HTR-8/SVneo (cell line): ENCODE measurements around the gene CUEDC1.
"Not testable (repeated sequence)": the region's sequence is repeated elsewhere in the genome, so short reads cannot be mapped to it uniquely, and the experiment has no call there.

Experiments
- DNase-seq: peaks from one replicate; pipeline ENCODE4 v3.0.0; 2011; ENCODE audit warnings: low spot score, mixed read lengths; ENCODE audit not compliant: insufficient read length
- FAIRE-seq: peaks from 2 replicates; lab custom pipeline; 2011; peaks lifted over from hg19 to GRCh38; lab: Jason Lieb, UNC

CUEDC1 gene

GRCh38 chr17:57962279-57963148, 7.3 kb upstream of the CUEDC1 start:
- no peak for FAIRE-seq
- no peak for DNase-seq

- peak; percentile 66 for FAIRE-seq
- DNase-seq: no peak
Observed at GRCh38 chr17:57959929-57960328, 4.7 kb upstream of the CUEDC1 start.

- not testable (repeated sequence) for FAIRE-seq, DNase-seq
Observed at GRCh38 chr17:57958391-57958790, 3.2 kb upstream of the CUEDC1 start.

- DNase-seq (no peak), FAIRE-seq (no peak)
Observed at GRCh38 chr17:57957886-57958285, 2.7 kb upstream of the CUEDC1 start.

- FAIRE-seq (no peak), DNase-seq (no peak)
Observed at GRCh38 chr17:57957120-57957850, 2.1 kb upstream of the CUEDC1 start.

GRCh38 chr17:57956291-57957119, 1.3 kb upstream of the CUEDC1 start:
- FAIRE-seq: peak; percentile 38
- no peak for DNase-seq

- FAIRE-seq: no peak
- DNase-seq: peak; percentile 91
Observed at GRCh38 chr17:57954397-57955182, 622 bp downstream of the CUEDC1 start.

- peak; percentile 92 for FAIRE-seq
- DNase-seq: no peak
Observed at GRCh38 chr17:57953705-57954396, 1.4 kb downstream of the CUEDC1 start.

- no peak for DNase-seq
- no peak for FAIRE-seq
Observed at GRCh38 chr17:57953219-57953618, 2.0 kb downstream of the CUEDC1 start.

GRCh38 chr17:57949649-57950048, 5.6 kb downstream of the CUEDC1 start:
- FAIRE-seq (no peak), DNase-seq (no peak)

- DNase-seq: peak; percentile 97
- peak; percentile 94 for FAIRE-seq
Observed at GRCh38 chr17:57948555-57949420, 6.4 kb downstream of the CUEDC1 start.

GRCh38 chr17:57948169-57948554, 7.0 kb downstream of the CUEDC1 start:
- no peak for DNase-seq
- FAIRE-seq: no peak

GRCh38 chr17:57947369-57947768, 7.8 kb downstream of the CUEDC1 start:
- no peak for DNase-seq
- FAIRE-seq: no peak

GRCh38 chr17:57946798-57947358, 8.3 kb downstream of the CUEDC1 start:
- peak; percentile 74 for FAIRE-seq
- no peak for DNase-seq

- no peak for DNase-seq
- FAIRE-seq: no peak
Observed at GRCh38 chr17:57945996-57946797, 9.0 kb downstream of the CUEDC1 start.

GRCh38 chr17:57944908-57945307, 10.3 kb downstream of the CUEDC1 start:
- no peak for DNase-seq
- no peak for FAIRE-seq

GRCh38 chr17:57943645-57944044, 11.6 kb downstream of the CUEDC1 start:
- no peak for FAIRE-seq
- no peak for DNase-seq
